CD8-positive, alpha-beta memory T cell (primary cell): Measurements from ENCODE around the gene NCK2. TPM values are rescaled to one million over a fixed set of nuclear protein-coding genes. Genes with fewer than 3 reads are reported as not detected.

Experiments used
- CTCF ChIA-PET: fragments of 350-600 bp; sonication (Branson Sonifier 250); formaldehyde crosslinking; loops from one replicate; lab custom pipeline; 2021; ENCODE audit warnings: antibody characterized with exemption; lab: Charles Lee
- POLR2A ChIA-PET: fragments of 350-600 bp; sonication (Branson Sonifier 250); formaldehyde crosslinking; loops from one replicate; lab custom pipeline; 2021; ENCODE audit warnings: antibody characterized with exemption; lab: Charles Lee
- DNase-seq, 5 donors: peaks; one replicate each; pipeline versions ENCODE4 v3.0.0 to v3.0.0-alpha.2; 2020 to 2022; ENCODE audit warnings: mixed read lengths in 1 of 5
- H3K27ac ChIP-seq: one replicate; pipeline ENCODE4 v1.7.0; 2013; ENCODE audit warnings: low read depth, mild to moderate bottlenecking, low read length, moderate library complexity
- H3K27me3 ChIP-seq: 2 replicates; pipeline ENCODE4 v1.7.0; 2013; ENCODE audit warnings: low read length, mild to moderate bottlenecking; ENCODE audit not compliant: insufficient read depth, poor library complexity, severe bottlenecking
- H3K36me3 ChIP-seq: 2 replicates; pipeline ENCODE4 v1.7.0; 2013; ENCODE audit warnings: mild to moderate bottlenecking, low read length, moderate library complexity; ENCODE audit not compliant: insufficient read depth
- H3K4me1 ChIP-seq: 2 replicates; pipeline ENCODE4 v1.7.0; 2013; ENCODE audit warnings: mild to moderate bottlenecking, low read length, moderate library complexity; ENCODE audit not compliant: insufficient read depth
- H3K4me3 ChIP-seq: 2 replicates; pipeline ENCODE4 v1.7.0; 2013; ENCODE audit warnings: mild to moderate bottlenecking, low read length
- H3K9me3 ChIP-seq: 2 replicates; pipeline ENCODE4 v1.7.0; 2013; ENCODE audit warnings: mild to moderate bottlenecking, low read length
- H3K27ac Mint-ChIP-seq, 8 donors: one replicate each; pipeline ENCODE4 v1.8.0; 2020 to 2021; ENCODE audit warnings: mixed read lengths in 8 of 8, mild to moderate bottlenecking in 6 of 8, inconsistent platforms in 3 of 8, moderate library complexity in 3 of 8
- H3K27me3 Mint-ChIP-seq, 2 donors: one replicate each; pipeline ENCODE4 v1.8.0; 2020 to 2021; ENCODE audit warnings: mixed read lengths in 2 of 2, mild to moderate bottlenecking in 1 of 2, moderate library complexity in 1 of 2
- H3K36me3 Mint-ChIP-seq, 3 donors: one replicate each; pipeline ENCODE4 v1.8.0; 2020 to 2021; ENCODE audit warnings: mixed read lengths in 3 of 3, inconsistent platforms in 1 of 3, mild to moderate bottlenecking in 1 of 3
- H3K4me1 Mint-ChIP-seq, 3 donors: one replicate each; pipeline ENCODE4 v1.8.0; 2020 to 2021; ENCODE audit warnings: mixed read lengths in 3 of 3, inconsistent platforms in 1 of 3, mild to moderate bottlenecking in 1 of 3
- H3K4me3 Mint-ChIP-seq, 7 donors: one replicate each; pipeline ENCODE4 v1.8.0; 2020 to 2021; ENCODE audit warnings: mixed read lengths in 7 of 7, mild to moderate bottlenecking in 6 of 7, moderate library complexity in 4 of 7, inconsistent platforms in 2 of 7
- H3K9me3 Mint-ChIP-seq, 5 donors: one replicate each; pipeline ENCODE4 v1.8.0; 2020 to 2022; ENCODE audit warnings: mixed read lengths in 5 of 5, mild to moderate bottlenecking in 3 of 5, moderate library complexity in 2 of 5, inconsistent platforms in 1 of 5
- polyA plus RNA-seq: library from polyadenylated mRNA; unstranded; fragments of 300-500 nt; fragmentation: Illumina TruSeq; gene quantifications from one replicate; pipeline ENCODE4 v1.2.3, GENCODE V29; 2021
- total RNA-seq, 2 experiments: library from RNA; stranded (reverse); gene quantifications; one replicate each; pipeline ENCODE4 v1.2.3, GENCODE V29; 2021

The NCK2 gene
- total and polyA plus RNA-seq, 3 experiments from 2014 or later, result 72.4 to 77.9 (median 76.1) TPM

GRCh38 chr2:105782646-105783045 is 37.9 kb downstream of the NCK2 start:
- Histone ChIP-seq H3K36me3 (peaks cover 7% of the 10 kb centered on the region), H3K27ac (no peak overlapping the region), H3K27me3 (no peaks in the 10 kb centered on the region), H3K4me3 (peak overlapping the region; percentile 28), H3K4me1 (peaks cover 98% of the 10 kb centered on the region), H3K9me3 (no peaks in the 10 kb centered on the region)
- no peaks in the 10 kb centered on the region for H3K9me3 Mint-ChIP-seq
- peak overlapping the region; percentile 26 to 80 (median 70) for H3K4me3 Mint-ChIP-seq
- ChIA-PET POLR2A (interaction anchor here (1.0 kb wide), 1 partner anchor 15 kb away, joined by 4 read pairs; no protein-coding TSS in a partner anchor), CTCF (interaction anchor here (0.7 to 2.7 kb wide), 6 partner anchors 11 to 206 kb away, joined by 3 to 11 read pairs (median 4); no protein-coding TSS in a partner anchor)
- peak in 1 of 5 donors; percentile 28 for DNase-seq
- H3K36me3 Mint-ChIP-seq, result peaks cover 0 to 31% (median 3%) of the 10 kb centered on the region in 3 donors
- peak overlapping the region; percentile 65 to 97 (median 88) for H3K27ac Mint-ChIP-seq
- peaks cover 0 to 1% of the 10 kb centered on the region in 2 donors for H3K27me3 Mint-ChIP-seq
- H3K4me1 Mint-ChIP-seq, result peaks cover 94 to 95% (median 94%) of the 10 kb centered on the region in 3 donors

GRCh38 chr2:105783151-105783738 is 38.5 kb downstream of the NCK2 start:
- H3K9me3 ChIP-seq, result no peaks in the 10 kb centered on the region
- H3K27ac ChIP-seq, result peak overlapping the region; percentile 13
- peaks cover 7% of the 10 kb centered on the region for H3K36me3 ChIP-seq
- ChIA-PET CTCF (interaction anchor here (0.7 to 2.7 kb wide), 8 partner anchors 12 to 207 kb away, joined by 3 to 11 read pairs (median 3); no protein-coding TSS in a partner anchor), POLR2A (interaction anchor here (1.0 kb wide), 1 partner anchor 15 kb away, joined by 4 read pairs; no protein-coding TSS in a partner anchor)
- Mint-ChIP-seq H3K4me1 (peaks cover 94 to 95% (median 94%) of the 10 kb centered on the region in 3 donors), H3K27me3 (peaks cover 0 to 1% of the 10 kb centered on the region in 2 donors), H3K9me3 (no peaks in the 10 kb centered on the region), H3K27ac (peak overlapping the region; percentile 43 to 97 (median 88)), H3K4me3 (peak overlapping the region; percentile 26 to 80 (median 70)), H3K36me3 (peaks cover 0 to 31% (median 3%) of the 10 kb centered on the region in 3 donors)
- H3K4me3 ChIP-seq, result peak overlapping the region; percentile 28
- peak in 1 of 5 donors; percentile 30 for DNase-seq
- no peaks in the 10 kb centered on the region for H3K27me3 ChIP-seq
- H3K4me1 ChIP-seq, result peaks cover 98% of the 10 kb centered on the region

- Histone ChIP-seq H3K9me3 (no peaks in the 10 kb centered on the region), H3K27ac (no peak overlapping the region), H3K36me3 (peaks cover 7% of the 10 kb centered on the region), H3K4me1 (peaks cover 97% of the 10 kb centered on the region), H3K4me3 (no peak overlapping the region), H3K27me3 (no peaks in the 10 kb centered on the region)
- peak overlapping the region in 4 of 7 donors; percentile 29 to 80 (median 56) for H3K4me3 Mint-ChIP-seq
- no peaks in the 10 kb centered on the region for H3K9me3 Mint-ChIP-seq
- POLR2A ChIA-PET, result no interaction called here
- peaks cover 0 to 31% (median 3%) of the 10 kb centered on the region in 3 donors for H3K36me3 Mint-ChIP-seq
- H3K27ac Mint-ChIP-seq, result peak overlapping the region; percentile 2 to 90 (median 71)
- no peak for DNase-seq
- H3K27me3 Mint-ChIP-seq, result peaks cover 0 to 1% of the 10 kb centered on the region in 2 donors
- H3K4me1 Mint-ChIP-seq, result peaks cover 96 to 97% (median 96%) of the 10 kb centered on the region in 3 donors
- CTCF ChIA-PET, result interaction anchor here (0.9 to 3.6 kb wide), 4 partner anchors 12 to 38 kb away, joined by 3 to 11 read pairs (median 7); no protein-coding TSS in a partner anchor
Measured at GRCh38 chr2:105783972-105784371, 39.3 kb downstream of the NCK2 start.

- Mint-ChIP-seq H3K36me3 (peaks cover 0 to 31% (median 3%) of the 10 kb centered on the region in 3 donors), H3K9me3 (no peaks in the 10 kb centered on the region), H3K4me1 (peaks cover 97 to 98% (median 98%) of the 10 kb centered on the region in 3 donors), H3K27ac (peak overlapping the region in 7 of 8 donors; percentile 2 to 89 (median 49)), H3K27me3 (peaks cover 0 to 1% of the 10 kb centered on the region in 2 donors), H3K4me3 (peak overlapping the region in 4 of 7 donors; percentile 5 to 70 (median 24))
- ChIA-PET POLR2A (interaction anchor here (0.6 kb wide), 1 partner anchor 34 kb away, joined by 3 read pairs; no protein-coding TSS in a partner anchor), CTCF (interaction anchor here (0.9 to 3.6 kb wide), 3 partner anchors 13 to 263 kb away, joined by 3 to 11 read pairs (median 3); no protein-coding TSS in a partner anchor)
- no peak for DNase-seq
- Histone ChIP-seq H3K4me1 (peaks cover 97% of the 10 kb centered on the region), H3K9me3 (no peaks in the 10 kb centered on the region), H3K27me3 (no peaks in the 10 kb centered on the region), H3K36me3 (peaks cover 7% of the 10 kb centered on the region), H3K4me3 (no peak overlapping the region), H3K27ac (no peak overlapping the region)
Measured at GRCh38 chr2:105784589-105784988, 39.9 kb downstream of the NCK2 start.

DNA sequence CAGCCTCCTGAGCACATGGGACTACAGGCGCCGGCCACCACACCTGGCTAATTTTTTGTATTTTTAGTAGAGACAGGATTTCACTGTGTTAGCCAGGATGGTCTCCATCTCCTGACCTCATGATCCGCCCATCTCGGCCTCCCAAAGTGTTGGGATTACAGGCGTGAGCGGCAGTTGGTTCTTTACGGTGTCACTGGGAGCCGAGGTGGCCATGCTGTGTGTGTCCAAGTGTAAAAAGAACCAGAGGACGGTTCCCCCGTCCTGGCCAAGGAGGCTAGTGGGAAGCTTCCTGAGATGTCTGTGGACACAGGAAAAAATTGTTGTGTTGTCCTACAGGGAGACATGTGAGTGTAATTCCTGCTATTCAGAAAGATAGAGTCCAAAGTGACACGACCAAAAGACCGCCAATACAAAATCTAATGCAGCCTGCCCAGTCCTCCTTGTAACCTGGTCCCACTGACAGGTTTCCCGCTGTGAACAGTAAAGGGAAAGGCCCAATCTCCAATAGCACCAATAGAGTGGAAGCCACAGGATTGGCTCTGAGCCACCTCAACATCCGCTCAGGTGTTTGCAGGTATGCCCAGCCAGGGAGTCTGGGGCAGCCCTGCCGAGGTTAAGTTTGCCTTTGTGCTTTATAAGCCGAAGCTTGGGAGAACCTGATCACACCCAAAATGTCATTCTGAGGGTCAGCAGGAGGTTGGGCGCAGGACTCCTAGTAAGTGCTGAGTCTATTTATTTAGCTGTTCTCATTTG is 40.6 kb downstream of the NCK2 start:
- H3K27me3 ChIP-seq, result no peaks in the 10 kb centered on the region
- DNase-seq, result no peak
- H3K27ac ChIP-seq, result no peak overlapping the region
- Mint-ChIP-seq H3K27me3 (peaks cover 0 to 1% of the 10 kb centered on the region in 2 donors), H3K36me3 (peaks cover 0 to 32% (median 4%) of the 10 kb centered on the region in 3 donors), H3K27ac (peak overlapping the region; percentile 38 to 95 (median 81)), H3K4me3 (peak overlapping the region in 3 of 7 donors; percentile 28 to 70 (median 32)), H3K4me1 (peaks cover 97 to 98% (median 98%) of the 10 kb centered on the region in 3 donors), H3K9me3 (no peaks in the 10 kb centered on the region)
- POLR2A ChIA-PET, result interaction anchor here (0.6 kb wide), 1 partner anchor 35 kb away, joined by 3 read pairs; no protein-coding TSS in a partner anchor
- peaks cover 97% of the 10 kb centered on the region for H3K4me1 ChIP-seq
- CTCF ChIA-PET, result interaction anchor here (0.9 to 3.6 kb wide), 4 partner anchors 13 to 264 kb away, joined by 3 to 29 read pairs (median 16); no protein-coding TSS in a partner anchor
- no peak overlapping the region for H3K4me3 ChIP-seq
- peaks cover 7% of the 10 kb centered on the region for H3K36me3 ChIP-seq
- no peaks in the 10 kb centered on the region for H3K9me3 ChIP-seq

DNA sequence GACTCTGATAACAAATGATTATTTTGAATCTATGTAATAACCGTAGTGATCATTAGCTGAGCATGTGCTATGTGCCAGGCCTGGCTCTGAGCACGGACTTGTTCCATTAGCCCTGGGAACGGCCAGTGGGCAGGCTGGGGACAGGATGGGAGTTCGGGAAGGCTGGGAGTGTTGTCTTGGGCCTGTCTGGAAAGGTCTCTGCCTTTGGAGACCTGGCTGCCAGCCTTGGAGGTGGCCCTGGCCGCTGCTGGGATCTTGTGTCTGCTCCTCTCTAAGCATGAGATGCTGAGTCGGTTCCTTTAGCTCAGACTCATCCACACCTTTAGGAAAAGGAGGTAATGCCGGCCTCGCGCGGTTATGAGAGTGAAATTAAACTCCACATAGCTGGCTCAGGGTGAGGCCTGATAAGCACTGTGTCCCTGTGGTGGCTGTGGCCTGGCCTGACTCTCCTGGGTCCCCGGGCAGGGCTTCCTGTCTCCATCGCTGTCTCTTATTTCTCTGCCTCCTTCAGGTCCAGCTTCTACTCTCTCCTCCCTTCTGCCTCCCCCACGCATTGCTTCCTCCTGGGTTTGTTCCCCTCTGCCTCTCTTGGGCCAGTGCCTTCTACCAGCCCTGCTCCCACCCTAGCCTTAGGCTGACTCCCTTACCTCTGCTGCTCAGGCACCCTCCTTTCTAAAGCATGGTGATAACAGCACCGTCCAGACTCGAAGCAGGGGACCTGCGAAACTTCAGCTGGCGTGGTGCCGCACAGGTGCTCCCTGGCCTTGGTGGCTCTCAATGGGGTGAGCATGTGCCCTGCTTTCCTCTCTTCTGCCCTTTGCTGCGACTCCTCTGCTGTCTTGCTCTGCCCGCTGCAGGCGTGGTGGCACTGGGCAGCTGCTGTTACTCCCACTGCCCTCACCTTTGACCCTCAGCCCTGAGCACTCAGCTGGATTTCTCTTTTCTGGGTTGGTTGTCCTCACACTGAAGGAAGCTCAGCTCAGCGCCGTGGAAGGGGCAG is 41.8 kb downstream of the NCK2 start:
- no peak for DNase-seq
- peaks cover 4% of the 10 kb centered on the region for H3K36me3 ChIP-seq
- no peaks in the 10 kb centered on the region for H3K27me3 ChIP-seq
- peaks cover 97% of the 10 kb centered on the region for H3K4me1 ChIP-seq
- no peaks in the 10 kb centered on the region for H3K9me3 ChIP-seq
- ChIA-PET CTCF (interaction anchor here (0.8 to 3.6 kb wide), 18 partner anchors 9 to 319 kb away, joined by 3 to 29 read pairs (median 6); no protein-coding TSS in a partner anchor), POLR2A (interaction anchor here (0.6 to 2.3 kb wide), 5 partner anchors 10 to 210 kb away, joined by 3 to 12 read pairs (median 4); no protein-coding TSS in a partner anchor)
- H3K4me1 Mint-ChIP-seq, result peaks cover 97 to 98% (median 98%) of the 10 kb centered on the region in 3 donors
- peak overlapping the region; percentile 30 for H3K4me3 ChIP-seq
- H3K27me3 Mint-ChIP-seq, result peaks cover 0 to 1% of the 10 kb centered on the region in 2 donors
- H3K4me3 Mint-ChIP-seq, result peak overlapping the region in 6 of 7 donors; percentile 60 to 88 (median 78)
- H3K9me3 Mint-ChIP-seq, result no peaks in the 10 kb centered on the region
- H3K27ac ChIP-seq, result peak overlapping the region; percentile 19
- peaks cover 0 to 34% (median 2%) of the 10 kb centered on the region in 3 donors for H3K36me3 Mint-ChIP-seq
- H3K27ac Mint-ChIP-seq, result peak overlapping the region; percentile 76 to 96 (median 93)
